HL-60 (cell line): ENCODE measurements around the gene TMEM145.

Experiments
- DNase-seq, 2 experiments: peaks; one replicate each; pipeline ENCODE4 v3.0.0-alpha.2; 2010 to 2020; ENCODE audit warnings: low read depth in 1 of 2, low spot score in 1 of 2
- H3K27ac ChIP-seq: fragments of 250-450 bp; sonication (Bioruptor Pico); replicated peaks from 2 replicates; pipeline ENCODE4 v1.5.1; 2020; ENCODE audit warnings: mild to moderate bottlenecking, moderate library complexity
- H3K27me3 ChIP-seq: fragments of 250-450 bp; sonication (Bioruptor Pico); 2 replicates; pipeline ENCODE4 v1.5.1; 2021; ENCODE audit warnings: mild to moderate bottlenecking, moderate library complexity; ENCODE audit not compliant: insufficient read depth, poor library complexity, severe bottlenecking
- H3K4me3 ChIP-seq: replicated peaks from 2 replicates; pipeline ENCODE4 v1.5.1; 2011; ENCODE audit warnings: mild to moderate bottlenecking, control low read depth, low read length; ENCODE audit not compliant: insufficient read depth
- GABPA ChIP-seq: IDR thresholded peaks from 2 replicates; pipeline ENCODE4 v1.6.1; 2012; ENCODE audit warnings: low read depth
- POLR2AphosphoS5 ChIP-seq: IDR thresholded peaks from 2 replicates; pipeline ENCODE4 v1.6.1; 2012; ENCODE audit warnings: low read depth
- SPI1 ChIP-seq: IDR thresholded peaks from 2 replicates; pipeline ENCODE4 v1.6.1; 2012; ENCODE audit warnings: low read depth, mild to moderate bottlenecking, borderline replicate concordance
- TF ChIP-seq, protein P1 (sequence below): IDR thresholded peaks from one replicate; pipeline ENCODE4 v1.5.1; 2011; ENCODE audit warnings: low read length, control low read depth, inconsistent platforms; ENCODE audit not compliant: insufficient read depth
- TF ChIP-seq, protein P2 (sequence below): IDR thresholded peaks from 2 replicates; pipeline ENCODE4 v1.6.1; 2012; ENCODE audit warnings: low read depth; ENCODE audit not compliant: insufficient replicate concordance

The TMEM145 gene

DNA sequence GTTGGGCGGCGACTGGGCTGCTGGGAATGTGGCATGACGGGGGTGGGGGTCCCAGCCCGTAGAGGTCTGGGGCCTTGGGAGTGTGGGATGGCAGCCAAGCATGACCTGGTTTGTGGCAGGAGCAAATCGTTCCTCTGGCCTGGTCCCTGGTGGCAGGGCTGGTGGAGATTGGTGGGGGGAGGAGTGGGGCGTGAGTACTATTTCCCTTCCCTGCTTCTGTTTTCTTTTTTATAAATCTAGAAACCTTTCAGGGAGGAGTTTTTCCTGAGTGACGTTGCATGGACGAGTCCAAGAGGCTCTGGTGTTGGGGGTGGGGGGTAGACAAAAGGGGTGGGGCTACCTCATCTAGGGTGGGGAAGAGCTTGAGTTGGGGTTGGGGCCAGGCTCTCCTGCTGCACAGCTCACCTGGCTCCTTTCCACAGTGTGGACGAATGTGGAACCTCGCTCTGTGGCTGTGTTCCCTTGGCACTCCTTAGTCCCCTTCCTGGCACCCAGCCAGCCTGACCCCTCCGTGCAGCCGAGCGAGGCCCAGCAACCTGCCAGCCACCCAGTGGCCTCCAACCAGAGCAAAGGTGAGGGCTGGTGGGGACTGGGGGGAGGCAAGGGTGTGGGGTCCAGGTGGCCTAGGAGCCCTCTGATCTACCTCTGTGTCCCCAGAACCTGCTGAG lies 26.6 kb upstream of the TMEM145 start:
- TF ChIP-seq GABPA (no peak), POLR2AphosphoS5 (no peak), SPI1 (no peak)
- TF ChIP-seq, protein P1, sequence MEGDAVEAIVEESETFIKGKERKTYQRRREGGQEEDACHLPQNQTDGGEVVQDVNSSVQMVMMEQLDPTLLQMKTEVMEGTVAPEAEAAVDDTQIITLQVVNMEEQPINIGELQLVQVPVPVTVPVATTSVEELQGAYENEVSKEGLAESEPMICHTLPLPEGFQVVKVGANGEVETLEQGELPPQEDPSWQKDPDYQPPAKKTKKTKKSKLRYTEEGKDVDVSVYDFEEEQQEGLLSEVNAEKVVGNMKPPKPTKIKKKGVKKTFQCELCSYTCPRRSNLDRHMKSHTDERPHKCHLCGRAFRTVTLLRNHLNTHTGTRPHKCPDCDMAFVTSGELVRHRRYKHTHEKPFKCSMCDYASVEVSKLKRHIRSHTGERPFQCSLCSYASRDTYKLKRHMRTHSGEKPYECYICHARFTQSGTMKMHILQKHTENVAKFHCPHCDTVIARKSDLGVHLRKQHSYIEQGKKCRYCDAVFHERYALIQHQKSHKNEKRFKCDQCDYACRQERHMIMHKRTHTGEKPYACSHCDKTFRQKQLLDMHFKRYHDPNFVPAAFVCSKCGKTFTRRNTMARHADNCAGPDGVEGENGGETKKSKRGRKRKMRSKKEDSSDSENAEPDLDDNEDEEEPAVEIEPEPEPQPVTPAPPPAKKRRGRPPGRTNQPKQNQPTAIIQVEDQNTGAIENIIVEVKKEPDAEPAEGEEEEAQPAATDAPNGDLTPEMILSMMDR = no peak
- TF ChIP-seq, protein P2, sequence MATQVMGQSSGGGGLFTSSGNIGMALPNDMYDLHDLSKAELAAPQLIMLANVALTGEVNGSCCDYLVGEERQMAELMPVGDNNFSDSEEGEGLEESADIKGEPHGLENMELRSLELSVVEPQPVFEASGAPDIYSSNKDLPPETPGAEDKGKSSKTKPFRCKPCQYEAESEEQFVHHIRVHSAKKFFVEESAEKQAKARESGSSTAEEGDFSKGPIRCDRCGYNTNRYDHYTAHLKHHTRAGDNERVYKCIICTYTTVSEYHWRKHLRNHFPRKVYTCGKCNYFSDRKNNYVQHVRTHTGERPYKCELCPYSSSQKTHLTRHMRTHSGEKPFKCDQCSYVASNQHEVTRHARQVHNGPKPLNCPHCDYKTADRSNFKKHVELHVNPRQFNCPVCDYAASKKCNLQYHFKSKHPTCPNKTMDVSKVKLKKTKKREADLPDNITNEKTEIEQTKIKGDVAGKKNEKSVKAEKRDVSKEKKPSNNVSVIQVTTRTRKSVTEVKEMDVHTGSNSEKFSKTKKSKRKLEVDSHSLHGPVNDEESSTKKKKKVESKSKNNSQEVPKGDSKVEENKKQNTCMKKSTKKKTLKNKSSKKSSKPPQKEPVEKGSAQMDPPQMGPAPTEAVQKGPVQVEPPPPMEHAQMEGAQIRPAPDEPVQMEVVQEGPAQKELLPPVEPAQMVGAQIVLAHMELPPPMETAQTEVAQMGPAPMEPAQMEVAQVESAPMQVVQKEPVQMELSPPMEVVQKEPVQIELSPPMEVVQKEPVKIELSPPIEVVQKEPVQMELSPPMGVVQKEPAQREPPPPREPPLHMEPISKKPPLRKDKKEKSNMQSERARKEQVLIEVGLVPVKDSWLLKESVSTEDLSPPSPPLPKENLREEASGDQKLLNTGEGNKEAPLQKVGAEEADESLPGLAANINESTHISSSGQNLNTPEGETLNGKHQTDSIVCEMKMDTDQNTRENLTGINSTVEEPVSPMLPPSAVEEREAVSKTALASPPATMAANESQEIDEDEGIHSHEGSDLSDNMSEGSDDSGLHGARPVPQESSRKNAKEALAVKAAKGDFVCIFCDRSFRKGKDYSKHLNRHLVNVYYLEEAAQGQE = no peak
- no peak for DNase-seq
- no peak overlapping the region for H3K27ac ChIP-seq
- H3K4me3 ChIP-seq = no peak overlapping the region
- H3K27me3 ChIP-seq = no peaks in the 10 kb centered on the region

DNA sequence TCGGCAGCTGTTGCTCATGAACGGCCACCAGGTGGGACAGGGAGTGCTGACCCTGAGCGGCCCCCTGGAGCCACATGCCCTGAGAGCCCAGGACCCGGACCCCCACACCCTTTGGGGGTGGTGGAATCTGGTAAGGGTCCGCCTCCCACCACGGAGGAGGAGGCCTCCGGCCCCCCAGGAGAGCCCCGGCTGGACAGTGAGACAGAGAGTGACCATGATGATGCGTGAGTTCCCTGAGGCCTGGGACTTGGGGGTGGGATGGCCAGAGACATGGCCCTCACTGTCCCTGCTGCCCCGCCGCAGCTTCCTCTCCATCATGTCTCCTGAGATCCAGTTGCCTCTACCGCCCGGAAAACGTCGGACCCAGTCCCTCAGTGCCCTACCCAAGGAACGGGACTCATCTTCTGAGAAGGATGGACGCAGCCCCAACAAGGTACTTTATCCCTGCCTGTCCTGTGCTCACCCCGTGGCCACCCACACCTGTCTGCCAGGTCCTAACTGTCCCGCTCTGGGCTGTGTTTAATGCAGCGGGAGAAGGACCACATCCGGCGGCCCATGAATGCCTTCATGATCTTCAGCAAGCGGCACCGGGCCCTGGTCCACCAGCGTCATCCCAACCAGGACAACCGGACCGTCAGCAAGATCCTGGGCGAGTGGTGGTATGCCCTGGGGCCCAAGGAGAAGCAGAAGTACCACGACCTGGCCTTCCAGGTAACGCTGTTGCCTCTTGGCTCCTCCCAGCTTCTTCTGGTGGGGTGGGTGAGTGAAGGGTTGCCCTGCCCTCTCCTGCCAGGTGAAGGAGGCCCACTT lies 25.9 kb upstream of the TMEM145 start:
- Histone ChIP-seq H3K27ac (no peak overlapping the region), H3K4me3 (no peak overlapping the region), H3K27me3 (no peaks in the 10 kb centered on the region)
- TF ChIP-seq SPI1 (no peak), POLR2AphosphoS5 (no peak), GABPA (no peak)
- TF ChIP-seq, protein P1 = no peak
- TF ChIP-seq, protein P2 = no peak
- DNase-seq = no peak

DNA sequence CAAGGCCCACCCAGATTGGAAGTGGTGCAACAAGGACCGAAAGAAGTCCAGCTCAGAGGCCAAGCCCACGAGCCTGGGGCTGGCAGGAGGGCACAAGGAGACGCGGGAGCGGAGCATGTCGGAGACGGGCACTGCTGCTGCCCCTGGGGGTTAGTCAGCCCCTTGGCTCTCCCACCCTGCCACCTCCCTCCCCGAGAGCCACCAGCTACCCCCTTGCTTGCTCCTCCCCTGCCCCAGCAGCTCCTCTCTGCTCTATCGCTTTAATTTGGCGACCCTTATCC lies 25.3 kb upstream of the TMEM145 start:
- Histone ChIP-seq H3K4me3 (no peak overlapping the region), H3K27ac (no peak overlapping the region; the same call in 1 of the 2 replicates), H3K27me3 (no peaks in the 10 kb centered on the region)
- TF ChIP-seq GABPA (no peak), POLR2AphosphoS5 (no peak)
- TF ChIP-seq, protein P2 = no peak
- TF ChIP-seq, protein P1 = no peak
- no peak for DNase-seq
